Esophagus muscularis mucosa (tissue), 4 donors: ENCODE data around the gene APOB. TPM values are rescaled to one million over a fixed set of nuclear protein-coding genes. Genes with fewer than 3 reads are reported as not detected.

Source experiments
- DNase-seq: peaks from one replicate; pipeline ENCODE4 v3.0.0-alpha.2; 2017; ENCODE audit errors: extremely low spot score
- H3K27ac ChIP-seq, 4 donors: fragments of 200-600 bp; sonication (generic); replicated peaks in 1 of 4; 1 replicate in 3 of 4; 2 replicates in 1 of 4; pipeline ENCODE4 v1.5.1; 2016 to 2019; ENCODE audit warnings: mild to moderate bottlenecking in 1 of 4
- H3K27me3 ChIP-seq, 4 donors: fragments of 200-600 bp; sonication (generic); one replicate each; pipeline versions ENCODE4 v1.5.1 to v1.6.0; 2016 to 2019
- H3K36me3 ChIP-seq, 4 donors: fragments of 200-600 bp; sonication (generic); one replicate each; pipeline ENCODE4 v1.5.1; 2016 to 2019
- H3K4me1 ChIP-seq, 4 donors: fragments of 200-600 bp; sonication (generic); one replicate each; pipeline ENCODE4 v1.5.1; 2016 to 2019
- H3K4me3 ChIP-seq, 4 donors: fragments of 200-600 bp; sonication (generic); 1 replicate in 2 of 4; 2 replicates in 2 of 4; pipeline ENCODE4 v1.5.1; 2016 to 2019; ENCODE audit warnings: mild to moderate bottlenecking in 4 of 4, moderate library complexity in 1 of 4
- H3K9me3 ChIP-seq, 4 donors: fragments of 200-600 bp; sonication (generic); 1 replicate in 3 of 4; 2 replicates in 1 of 4; pipeline ENCODE4 v1.5.1; 2016 to 2019
- CTCF ChIP-seq, 3 experiments: fragments of 200-600 bp in 2 of 3; fragments of 450-650 bp in 1 of 3; sonication (generic) in 2 of 3; IDR thresholded peaks; one replicate each; pipeline ENCODE4 v1.5.1; 2017 to 2019; ENCODE audit warnings: antibody characterized with exemption in 3 of 3, mild to moderate bottlenecking in 2 of 3, moderate library complexity in 1 of 3
- EP300 ChIP-seq: sonication (generic); formaldehyde crosslinking; IDR thresholded peaks from one replicate; pipeline ENCODE4 v1.6.1; 2017; ENCODE audit warnings: antibody characterized with exemption
- POLR2A ChIP-seq: fragments of 450-650 bp; IDR thresholded peaks from one replicate; pipeline ENCODE4 v1.6.1; 2017; ENCODE audit warnings: antibody characterized with exemption, moderate library complexity, mild to moderate bottlenecking, low read depth
- POLR2AphosphoS5 ChIP-seq, 2 donors: sonication (generic); formaldehyde crosslinking; IDR thresholded peaks; one replicate each; pipeline ENCODE4 v1.6.1; 2017; ENCODE audit warnings: antibody characterized with exemption in 2 of 2
- WGBS: methylation state at CpG from one replicate; pipeline ENCODE4 v1.1.5; 2018; 5-methylcytosine and 5-hydroxymethylcytosine counted together
- intact Hi-C: fragments of 100-400 bp; cut with DNase I; formaldehyde crosslinking; loops from one replicate; pipeline ENCODE4 v1.15.1; 2023
- total RNA-seq, 4 donors: library from RNA; depleted of rRNA; stranded (reverse); fragments of >200 nt; gene quantifications; one replicate each; pipeline versions ENCODE4 v1.1.0 to v1.2.1, GENCODE V29; 2016

The APOB gene
- total RNA-seq, 4 donors from 2014 or later: 0.83 to 4.4 (median 2.0) TPM

- H3K36me3 ChIP-seq: no peaks in the 10 kb centered on the region
- no peak overlapping the region for H3K27ac ChIP-seq
- DNase-seq: no peak
- no peak overlapping the region for H3K4me3 ChIP-seq
- WGBS: 83% methylated on average over 7 of the region's 7 CpGs
- peaks cover 0 to 17% (median 12%) of the 10 kb centered on the region in 4 donors for H3K4me1 ChIP-seq
- no peaks in the 10 kb centered on the region for H3K9me3 ChIP-seq
- TF ChIP-seq POLR2A (no peak), EP300 (no peak), CTCF (IDR thresholded peaks at IDR 0.05) (no peak), POLR2AphosphoS5 (IDR thresholded peaks at IDR 0.05) (no peak)
- intact Hi-C loops: no loop called here
- H3K27me3 ChIP-seq: no peaks in the 10 kb centered on the region
Observed at GRCh38 chr2:20997953-20998722, 45.7 kb downstream of the APOB start.

GRCh38 chr2:20994130-20994529 lies 49.7 kb downstream of the APOB start:
- Histone ChIP-seq H3K27ac (peak overlapping the region; percentile 2 to 74 (median 58)), H3K9me3 (no peaks in the 10 kb centered on the region), H3K4me1 (peaks cover 0 to 51% (median 46%) of the 10 kb centered on the region in 4 donors), H3K27me3 (no peaks in the 10 kb centered on the region), H3K4me3 (no peak overlapping the region), H3K36me3 (no peaks in the 10 kb centered on the region)
- intact Hi-C loops: no loop called here
- no peak for DNase-seq
- WGBS: 89% methylated on average over 5 of the region's 5 CpGs
- TF ChIP-seq EP300: no peak
- TF ChIP-seq POLR2A: no peak
- TF ChIP-seq POLR2AphosphoS5 (IDR thresholded peaks at IDR 0.05): no peak
- TF ChIP-seq CTCF (IDR thresholded peaks at IDR 0.05): no peak

- H3K4me1 ChIP-seq: peaks cover 0 to 68% (median 55%) of the 10 kb centered on the region in 4 donors
Observed at GRCh38 chr2:20992201-20992711, 51.6 kb downstream of the APOB start.

GRCh38 chr2:20990442-20991430 lies 53.1 kb downstream of the APOB start:
- H3K4me3 ChIP-seq: no peak overlapping the region
- peak overlapping the region; percentile 68 to 83 (median 73) for H3K27ac ChIP-seq
- intact Hi-C loops: no loop called here
- no peak for DNase-seq
- H3K27me3 ChIP-seq: no peaks in the 10 kb centered on the region
- no peak for TF ChIP-seq CTCF (IDR thresholded peaks at IDR 0.05)
- no peak for TF ChIP-seq EP300
- no peak for TF ChIP-seq POLR2A
- TF ChIP-seq POLR2AphosphoS5 (IDR thresholded peaks at IDR 0.05): no peak
- no peaks in the 10 kb centered on the region for H3K36me3 ChIP-seq
- H3K4me1 ChIP-seq: peaks cover 0 to 83% (median 70%) of the 10 kb centered on the region in 4 donors
- H3K9me3 ChIP-seq: no peaks in the 10 kb centered on the region
- 80% methylated on average over 18 of the region's 20 CpGs for WGBS

More at GRCh38 chr2:20992201-20992711, 51.6 kb downstream of the APOB start:
- Histone ChIP-seq H3K36me3 (no peaks in the 10 kb centered on the region), H3K9me3 (no peaks in the 10 kb centered on the region), H3K4me3 (no peak overlapping the region), H3K27me3 (no peaks in the 10 kb centered on the region), H3K27ac (peak overlapping the region; percentile 68 to 83 (median 73))
- DNase-seq: no peak
- TF ChIP-seq POLR2AphosphoS5 (IDR thresholded peaks at IDR 0.05): peak; percentile 51 to 68
- no peak for TF ChIP-seq CTCF (IDR thresholded peaks at IDR 0.05)
- TF ChIP-seq POLR2A: no peak
- WGBS: 55% methylated on average over 8 of the region's 8 CpGs
- intact Hi-C loops: no loop called here
